GM12873 (cell line): ENCODE measurements around the gene FPR2.

Experiments
- TF ChIP-seq, protein P1 (sequence below): IDR thresholded peaks from 2 replicates; pipeline ENCODE4 v1.5.1; 2012; ENCODE audit warnings: low read depth, mild to moderate bottlenecking, moderate library complexity, low read length, control low read depth; ENCODE audit not compliant: insufficient read depth; ENCODE audit errors: missing control alignments

Gene FPR2

GRCh38 chr19:51742789-51743188 is 18.2 kb upstream of the FPR2 start:
- TF ChIP-seq, protein P1, sequence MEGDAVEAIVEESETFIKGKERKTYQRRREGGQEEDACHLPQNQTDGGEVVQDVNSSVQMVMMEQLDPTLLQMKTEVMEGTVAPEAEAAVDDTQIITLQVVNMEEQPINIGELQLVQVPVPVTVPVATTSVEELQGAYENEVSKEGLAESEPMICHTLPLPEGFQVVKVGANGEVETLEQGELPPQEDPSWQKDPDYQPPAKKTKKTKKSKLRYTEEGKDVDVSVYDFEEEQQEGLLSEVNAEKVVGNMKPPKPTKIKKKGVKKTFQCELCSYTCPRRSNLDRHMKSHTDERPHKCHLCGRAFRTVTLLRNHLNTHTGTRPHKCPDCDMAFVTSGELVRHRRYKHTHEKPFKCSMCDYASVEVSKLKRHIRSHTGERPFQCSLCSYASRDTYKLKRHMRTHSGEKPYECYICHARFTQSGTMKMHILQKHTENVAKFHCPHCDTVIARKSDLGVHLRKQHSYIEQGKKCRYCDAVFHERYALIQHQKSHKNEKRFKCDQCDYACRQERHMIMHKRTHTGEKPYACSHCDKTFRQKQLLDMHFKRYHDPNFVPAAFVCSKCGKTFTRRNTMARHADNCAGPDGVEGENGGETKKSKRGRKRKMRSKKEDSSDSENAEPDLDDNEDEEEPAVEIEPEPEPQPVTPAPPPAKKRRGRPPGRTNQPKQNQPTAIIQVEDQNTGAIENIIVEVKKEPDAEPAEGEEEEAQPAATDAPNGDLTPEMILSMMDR = no peak

DNA sequence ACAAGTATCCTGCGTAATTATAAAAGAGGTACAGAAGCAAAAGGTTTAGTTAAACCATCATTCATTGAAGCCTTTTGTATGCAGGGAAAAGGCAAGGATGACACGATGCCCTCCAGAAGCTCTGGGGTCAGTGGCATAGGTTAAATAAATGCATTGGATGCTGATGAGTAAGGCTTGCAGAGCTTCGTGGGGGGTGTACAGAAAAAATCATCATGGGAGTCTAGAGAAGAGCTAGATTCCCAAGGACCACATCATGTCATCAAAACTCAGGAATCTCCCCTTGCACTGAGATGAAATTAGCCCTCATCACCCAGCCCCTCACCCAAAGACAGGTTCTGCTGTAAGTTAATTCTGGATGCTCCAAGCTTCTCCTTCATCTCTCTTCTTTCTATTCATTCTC is 17.6 kb upstream of the FPR2 start:
- TF ChIP-seq, protein P1 = no peak

DNA sequence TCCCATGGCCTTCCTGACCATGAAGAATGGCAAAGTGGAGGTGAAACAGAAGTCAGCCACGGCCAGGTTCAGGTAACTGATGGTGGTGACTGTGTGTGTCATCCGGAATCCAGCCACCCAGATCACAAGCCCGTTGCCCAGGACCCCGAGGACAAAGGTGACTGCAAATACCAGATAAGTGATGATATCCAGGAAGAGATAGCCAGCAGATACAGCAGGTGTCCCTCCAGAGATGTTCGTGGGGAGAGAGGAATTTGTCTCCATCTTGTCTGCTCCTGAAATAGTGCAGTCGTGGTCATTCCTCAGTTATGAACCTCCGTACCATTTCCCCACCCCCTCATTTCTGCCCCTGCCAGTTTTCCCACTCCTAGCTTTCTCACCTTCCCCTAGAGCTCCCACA is 14.2 kb upstream of the FPR2 start:
- TF ChIP-seq, protein P1 = no peak

GRCh38 chr19:51749979-51750378 is 11.0 kb upstream of the FPR2 start:
- TF ChIP-seq, protein P1 = no peak

- TF ChIP-seq, protein P1 = no peak
Measured at GRCh38 chr19:51750400-51751094, 10.4 kb upstream of the FPR2 start.

- TF ChIP-seq, protein P1 = no peak
Measured at GRCh38 chr19:51751655-51752054, 9.3 kb upstream of the FPR2 start, which contains the start of gene FPR1. FPR1 (minus strand) TSS chr19:51751878; CDS start chr19:51746994, 4,884 bp downstream.

GRCh38 chr19:51754109-51754508 is 6.9 kb upstream of the FPR2 start:
- TF ChIP-seq, protein P1 = no peak

DNA sequence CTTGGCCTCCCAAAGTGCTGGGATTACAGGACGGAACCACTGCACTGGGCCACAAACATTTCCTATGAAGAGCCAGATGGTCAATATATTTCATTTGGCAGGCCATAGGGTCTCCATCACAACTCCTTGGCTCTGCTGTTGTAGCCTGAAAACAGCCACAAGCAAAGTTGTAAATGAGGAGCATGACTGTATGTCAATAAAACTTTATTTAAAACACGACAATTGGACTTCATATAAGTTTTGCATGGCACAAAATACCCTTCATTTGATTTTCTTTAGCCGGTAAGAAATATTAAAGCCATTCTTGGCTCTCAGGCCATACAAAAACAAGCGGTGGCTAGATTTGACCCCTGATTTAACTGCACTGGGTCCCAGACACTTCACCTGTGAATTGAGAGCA is 6.2 kb upstream of the FPR2 start:
- TF ChIP-seq, protein P1 = no peak
